SU-DHL-6 (cell line): ENCODE data around the gene IFIT3.

Experiments used
- H2AFZ ChIP-seq: fragments of 200-600 bp; sonication (generic); 2 replicates; pipeline ENCODE4 v1.6.1; 2014; ENCODE audit warnings: low read depth, mild to moderate bottlenecking, moderate library complexity, mixed read lengths, antibody characterized with exemption, low read length; ENCODE audit not compliant: severe bottlenecking
- H3F3A ChIP-seq: fragments of 200-600 bp; shearing (Covaris generic); 2 replicates; pipeline ENCODE4 v1.6.0; 2016; ENCODE audit warnings: antibody characterized with exemption, mild to moderate bottlenecking; ENCODE audit not compliant: insufficient read depth
- H3K27ac ChIP-seq: fragments of 200-600 bp; sonication (generic); 2 replicates; pipeline ENCODE4 v1.5.1; 2016; ENCODE audit warnings: low read depth, mild to moderate bottlenecking, low read length, moderate library complexity, mixed read lengths
- H3K27me3 ChIP-seq: fragments of 200-600 bp; sonication (generic), shearing (Covaris generic); 2 replicates; pipeline ENCODE4 v1.6.0; 2014; ENCODE audit warnings: mild to moderate bottlenecking, low read length
- H3K36me3 ChIP-seq: fragments of 200-600 bp; sonication (generic); 2 replicates; pipeline ENCODE4 v1.6.1; 2014; ENCODE audit warnings: mild to moderate bottlenecking, low read length, mixed read lengths
- H3K4me2 ChIP-seq: fragments of 300-600, 200-600 bp; shearing (Covaris generic), sonication (generic); 2 replicates; pipeline ENCODE4 v1.6.0; 2014; ENCODE audit warnings: low read length, low read depth, mild to moderate bottlenecking; ENCODE audit not compliant: poor library complexity, severe bottlenecking
- H3K4me3 ChIP-seq: fragments of 200-600 bp; sonication (generic); 2 replicates; pipeline ENCODE4 v1.5.1; 2014; ENCODE audit warnings: antibody characterized with exemption, low read length, mild to moderate bottlenecking, mixed read lengths; ENCODE audit not compliant: insufficient read depth, poor library complexity, severe bottlenecking
- H3K79me2 ChIP-seq: fragments of 200-600 bp; sonication (generic); 2 replicates; pipeline ENCODE4 v1.6.1; 2014; ENCODE audit warnings: mild to moderate bottlenecking, low read length, moderate library complexity; ENCODE audit not compliant: insufficient read depth
- H3K9ac ChIP-seq: fragments of 200-600 bp; sonication (generic); 2 replicates; pipeline ENCODE4 v1.7.0; 2014; ENCODE audit warnings: mild to moderate bottlenecking, low read length
- H3K9me2 ChIP-seq: fragments of 200-600 bp; sonication (generic); replicated peaks from 2 replicates; pipeline ENCODE4 v1.6.1; 2014; ENCODE audit warnings: low read length; ENCODE audit not compliant: insufficient read depth
- H3K9me3 ChIP-seq: fragments of 200-600 bp; sonication (generic); 2 replicates; pipeline ENCODE4 v1.6.1; 2014; ENCODE audit warnings: low read length, mixed read lengths; ENCODE audit not compliant: insufficient read depth
- H4K20me1 ChIP-seq: fragments of 200-600 bp; sonication (generic); 2 replicates; pipeline ENCODE4 v1.6.1; 2014; ENCODE audit warnings: low read depth, mild to moderate bottlenecking, antibody characterized with exemption, low read length, moderate library complexity, mixed read lengths
- EZH2phosphoT487 ChIP-seq: fragments of 200-600 bp; sonication (generic), shearing (Covaris generic); conservative IDR thresholded peaks from 2 replicates; pipeline ENCODE4 v1.6.1; 2018; ENCODE audit warnings: mild to moderate bottlenecking, antibody characterized with exemption, low read length, moderate library complexity, mixed read lengths
- TF ChIP-seq, protein P1 (sequence below): fragments of 200-600 bp; sonication (generic); IDR thresholded peaks from one replicate; pipeline ENCODE4 v1.5.1; 2017; ENCODE audit warnings: antibody characterized with exemption, mild to moderate bottlenecking, low read length, moderate library complexity; ENCODE audit not compliant: insufficient read depth, poor library complexity, severe bottlenecking

IFIT3 gene

GRCh38 chr10:89332123-89332633, 4.4 kb downstream of the IFIT3 start:
- H3K9me3 ChIP-seq: no peaks in the 10 kb centered on the region
- H2AFZ ChIP-seq: no peak overlapping the region
- H3K4me2 ChIP-seq: peak overlapping the region; percentile 47
- H4K20me1 ChIP-seq: no peaks in the 10 kb centered on the region
- no peak overlapping the region for H3K9ac ChIP-seq
- H3K9me2 ChIP-seq: no peaks in the 10 kb centered on the region
- H3K36me3 ChIP-seq: no peaks in the 10 kb centered on the region
- H3K27ac ChIP-seq: no peak overlapping the region
- no peak overlapping the region for H3K4me3 ChIP-seq
- no peaks in the 10 kb centered on the region for H3K79me2 ChIP-seq
- H3K27me3 ChIP-seq: no peaks in the 10 kb centered on the region
- TF ChIP-seq EZH2phosphoT487: no peak
- TF ChIP-seq, protein P1, sequence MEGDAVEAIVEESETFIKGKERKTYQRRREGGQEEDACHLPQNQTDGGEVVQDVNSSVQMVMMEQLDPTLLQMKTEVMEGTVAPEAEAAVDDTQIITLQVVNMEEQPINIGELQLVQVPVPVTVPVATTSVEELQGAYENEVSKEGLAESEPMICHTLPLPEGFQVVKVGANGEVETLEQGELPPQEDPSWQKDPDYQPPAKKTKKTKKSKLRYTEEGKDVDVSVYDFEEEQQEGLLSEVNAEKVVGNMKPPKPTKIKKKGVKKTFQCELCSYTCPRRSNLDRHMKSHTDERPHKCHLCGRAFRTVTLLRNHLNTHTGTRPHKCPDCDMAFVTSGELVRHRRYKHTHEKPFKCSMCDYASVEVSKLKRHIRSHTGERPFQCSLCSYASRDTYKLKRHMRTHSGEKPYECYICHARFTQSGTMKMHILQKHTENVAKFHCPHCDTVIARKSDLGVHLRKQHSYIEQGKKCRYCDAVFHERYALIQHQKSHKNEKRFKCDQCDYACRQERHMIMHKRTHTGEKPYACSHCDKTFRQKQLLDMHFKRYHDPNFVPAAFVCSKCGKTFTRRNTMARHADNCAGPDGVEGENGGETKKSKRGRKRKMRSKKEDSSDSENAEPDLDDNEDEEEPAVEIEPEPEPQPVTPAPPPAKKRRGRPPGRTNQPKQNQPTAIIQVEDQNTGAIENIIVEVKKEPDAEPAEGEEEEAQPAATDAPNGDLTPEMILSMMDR: no peak
- H3F3A ChIP-seq: peaks cover 17% of the 10 kb centered on the region

DNA sequence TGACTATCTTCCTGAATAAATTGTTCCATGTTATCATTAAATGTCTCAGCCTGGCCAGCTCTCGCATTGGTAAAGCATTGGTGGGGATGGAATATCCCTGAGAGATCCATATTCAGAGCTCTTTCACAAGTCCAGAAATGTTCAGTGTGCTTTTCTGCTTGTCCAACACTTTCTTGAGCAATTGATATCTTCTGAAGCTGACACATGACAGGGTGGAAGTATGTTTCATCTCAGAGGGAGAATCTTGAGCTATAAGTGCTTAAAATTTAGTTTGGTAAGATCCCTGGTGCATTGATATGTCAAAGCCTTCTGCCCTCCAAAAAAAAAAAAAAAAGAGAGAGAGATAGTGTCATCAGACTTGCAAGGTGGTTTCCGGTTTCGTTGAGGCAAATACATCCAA, 7.4 kb downstream of the IFIT3 start:
- Histone ChIP-seq H3K9me2 (no peaks in the 10 kb centered on the region), H3K27me3 (no peaks in the 10 kb centered on the region), H3K9me3 (no peaks in the 10 kb centered on the region), H3K4me3 (no peak overlapping the region), H3K4me2 (no peak overlapping the region), H3F3A (peaks cover 17% of the 10 kb centered on the region), H2AFZ (no peak overlapping the region), H3K36me3 (no peaks in the 10 kb centered on the region), H3K27ac (no peak overlapping the region), H3K9ac (no peak overlapping the region), H4K20me1 (no peaks in the 10 kb centered on the region), H3K79me2 (no peaks in the 10 kb centered on the region)
- TF ChIP-seq, protein P1: no peak

GRCh38 chr10:89336241-89336640, 8.4 kb downstream of the IFIT3 start:
- no peak overlapping the region for H3K27ac ChIP-seq
- no peaks in the 10 kb centered on the region for H3K27me3 ChIP-seq
- H3K36me3 ChIP-seq: no peaks in the 10 kb centered on the region
- no peak overlapping the region for H3K4me3 ChIP-seq
- no peaks in the 10 kb centered on the region for H4K20me1 ChIP-seq
- H3F3A ChIP-seq: peaks cover 17% of the 10 kb centered on the region
- TF ChIP-seq EZH2phosphoT487: no peak
- TF ChIP-seq, protein P1: no peak
- H3K9me2 ChIP-seq: no peaks in the 10 kb centered on the region
- H3K9ac ChIP-seq: no peak overlapping the region
- no peak overlapping the region for H2AFZ ChIP-seq
- no peaks in the 10 kb centered on the region for H3K9me3 ChIP-seq
- no peaks in the 10 kb centered on the region for H3K79me2 ChIP-seq
- no peak overlapping the region for H3K4me2 ChIP-seq
